Lower lobe of right lung (tissue), 2 donors: ENCODE results near the gene RBFA. TPM values are rescaled to one million over a fixed set of nuclear protein-coding genes. Genes with fewer than 3 reads are reported as not detected.
"Not testable (repeated sequence)": the region's sequence is repeated elsewhere in the genome, so short reads cannot be mapped to it uniquely, and the experiment has no call there.

Experiments
- ATAC-seq, 2 donors: fragments of 200-7000 bp; cut with Tn5 transposase; one replicate each; pipeline ENCODE4 v1.9.1; 2020 to 2022; ENCODE audit warnings: mild to moderate bottlenecking in 2 of 2, moderate library complexity in 2 of 2
- DNase-seq: peaks from one replicate; pipeline ENCODE4 v3.0.0-alpha.2; 2020
- H3K27ac ChIP-seq: fragments of 200-600 bp; one replicate; pipeline ENCODE4 v1.8.0; 2022
- H3K27me3 ChIP-seq: fragments of 200-600 bp; one replicate; pipeline ENCODE4 v1.8.0; 2022; ENCODE audit warnings: low read depth
- H3K36me3 ChIP-seq: fragments of 200-600 bp; one replicate; pipeline ENCODE4 v1.8.0; 2022; ENCODE audit warnings: mild to moderate bottlenecking
- H3K4me1 ChIP-seq: fragments of 200-600 bp; one replicate; pipeline ENCODE4 v1.8.0; 2022
- H3K4me3 ChIP-seq: fragments of 200-600 bp; one replicate; pipeline ENCODE4 v1.8.0; 2022; ENCODE audit warnings: mild to moderate bottlenecking
- H3K9me3 ChIP-seq: fragments of 200-600 bp; one replicate; pipeline ENCODE4 v1.8.0; 2022
- intact Hi-C: fragments of 100-400 bp; cut with DNase I; formaldehyde crosslinking; loops from one replicate; pipeline ENCODE4 v1.11.0; 2022
- total RNA-seq: library from RNA; stranded (reverse); fragmentation: NEBNext Ultra II Directional; extraction: Animal tissue kit (Norgen Biotek cat#: 25700); gene quantifications from one replicate; pipeline ENCODE4 v1.2.1, GENCODE V29; 2021
- TF ChIP-seq, protein P1 (sequence below): fragments of 200-600 bp; IDR thresholded peaks from one replicate; pipeline ENCODE4 v1.8.0; 2022; ENCODE audit warnings: antibody characterized with exemption, mild to moderate bottlenecking
- donor health status: DM: no; HTN: yes; CAD: no; lungs with severe emphysema.

RBFA gene
- total RNA-seq, 1 donor from 2014 or later = 14.8 TPM

DNA sequence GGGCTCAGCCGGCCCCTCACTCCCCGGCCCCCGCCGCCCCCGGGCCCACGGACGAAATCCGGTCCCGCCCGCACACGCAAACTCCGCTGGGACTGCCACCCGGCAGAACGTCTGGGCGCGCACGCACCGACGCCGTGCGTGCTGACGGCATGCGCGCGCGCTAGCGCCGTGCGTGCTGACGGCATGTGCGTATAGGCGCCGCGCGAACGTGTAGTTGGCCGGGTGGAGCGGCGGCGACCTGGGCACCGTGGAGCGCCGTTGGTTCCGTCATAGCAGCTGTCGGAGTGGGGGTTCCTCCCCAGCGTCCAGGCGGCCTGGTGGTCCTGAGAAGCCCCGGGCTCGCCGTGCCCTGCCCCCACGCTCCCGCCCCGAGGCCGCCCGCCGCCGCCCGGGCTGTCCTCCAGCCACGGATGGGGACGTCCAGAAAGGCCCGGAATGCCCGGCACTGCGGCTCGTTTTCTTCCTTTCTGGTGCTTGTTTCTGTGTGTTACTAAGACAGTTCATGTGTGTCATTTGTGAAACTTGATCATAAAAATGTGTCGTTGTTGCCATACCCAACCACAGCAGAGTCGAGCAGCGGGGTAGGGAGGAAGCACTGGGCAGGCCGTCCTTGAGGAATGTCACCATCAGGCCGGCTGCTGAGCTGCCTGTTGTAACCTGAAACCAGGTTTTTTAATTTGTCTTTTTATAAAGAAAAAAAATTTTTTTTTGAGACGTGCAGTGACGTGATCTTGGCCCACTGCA is 45.6 kb upstream of the RBFA start, which contains the start of gene TXNL4A:
TXNL4A (minus strand) TSS at position 113 of the 744 bp plus-strand sequence. CDS start 171 bp downstream, outside the sequence.
- DNase-seq (peak; percentile 94), ATAC-seq (peak; percentile 98 to 99)
- Histone ChIP-seq H3K4me1 (peaks cover 38% of the 10 kb centered on the region), H3K27me3 (no peaks in the 10 kb centered on the region), H3K9me3 (no peaks in the 10 kb centered on the region), H3K36me3 (peaks cover 14% of the 10 kb centered on the region), H3K4me3 (peak within 1 kb of the TSS; percentile 99), H3K27ac (peak within 1 kb of the TSS; percentile 98)
- intact Hi-C loops = no loop called here
- TF ChIP-seq, protein P1, sequence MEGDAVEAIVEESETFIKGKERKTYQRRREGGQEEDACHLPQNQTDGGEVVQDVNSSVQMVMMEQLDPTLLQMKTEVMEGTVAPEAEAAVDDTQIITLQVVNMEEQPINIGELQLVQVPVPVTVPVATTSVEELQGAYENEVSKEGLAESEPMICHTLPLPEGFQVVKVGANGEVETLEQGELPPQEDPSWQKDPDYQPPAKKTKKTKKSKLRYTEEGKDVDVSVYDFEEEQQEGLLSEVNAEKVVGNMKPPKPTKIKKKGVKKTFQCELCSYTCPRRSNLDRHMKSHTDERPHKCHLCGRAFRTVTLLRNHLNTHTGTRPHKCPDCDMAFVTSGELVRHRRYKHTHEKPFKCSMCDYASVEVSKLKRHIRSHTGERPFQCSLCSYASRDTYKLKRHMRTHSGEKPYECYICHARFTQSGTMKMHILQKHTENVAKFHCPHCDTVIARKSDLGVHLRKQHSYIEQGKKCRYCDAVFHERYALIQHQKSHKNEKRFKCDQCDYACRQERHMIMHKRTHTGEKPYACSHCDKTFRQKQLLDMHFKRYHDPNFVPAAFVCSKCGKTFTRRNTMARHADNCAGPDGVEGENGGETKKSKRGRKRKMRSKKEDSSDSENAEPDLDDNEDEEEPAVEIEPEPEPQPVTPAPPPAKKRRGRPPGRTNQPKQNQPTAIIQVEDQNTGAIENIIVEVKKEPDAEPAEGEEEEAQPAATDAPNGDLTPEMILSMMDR = no peak

DNA sequence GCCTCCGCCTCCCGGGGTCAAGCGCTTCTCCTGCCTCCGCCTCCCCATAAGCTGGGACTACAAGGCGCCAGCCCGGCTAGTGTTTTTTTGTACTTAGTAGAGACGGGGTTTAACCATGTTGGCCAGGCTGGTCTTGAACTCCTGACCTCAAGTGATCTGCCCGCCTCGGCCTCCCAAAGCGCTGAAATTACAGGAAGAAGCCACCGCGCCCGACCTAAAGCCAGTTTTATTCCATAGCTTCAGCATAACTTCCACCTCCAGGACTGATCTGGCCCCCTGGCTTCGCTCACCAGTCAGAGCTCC is 45.1 kb upstream of the RBFA start:
- Histone ChIP-seq H3K4me1 (peaks cover 35% of the 10 kb centered on the region), H3K9me3 (no peaks in the 10 kb centered on the region), H3K27ac (peak overlapping the region; percentile 98), H3K36me3 (peaks cover 14% of the 10 kb centered on the region), H3K27me3 (no peaks in the 10 kb centered on the region), H3K4me3 (peak overlapping the region; percentile 99)
- intact Hi-C loops = no loop called here
- DNase-seq = no peak
- peak; percentile 3 to 4 for ATAC-seq
- TF ChIP-seq, protein P1 = no peak

DNA sequence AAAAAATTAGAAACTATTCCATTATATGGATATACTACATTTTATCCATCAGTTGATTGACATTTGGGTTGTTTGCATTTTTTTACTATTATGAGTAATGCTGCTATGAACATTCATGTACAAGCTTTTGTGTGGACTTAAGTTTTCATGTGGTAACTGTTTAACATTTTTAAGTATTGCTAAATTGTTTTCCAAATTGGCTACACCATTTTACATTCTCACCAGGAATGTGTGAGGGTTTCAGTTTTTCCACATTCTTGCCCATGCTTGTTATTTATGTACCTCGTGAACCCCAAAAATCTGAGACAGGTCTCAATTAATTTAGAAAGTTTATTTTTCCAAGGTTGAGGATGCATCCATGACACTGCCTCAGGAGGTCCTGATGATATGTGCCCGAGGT is 42.7 kb upstream of the RBFA start:
- TF ChIP-seq, protein P1 = no peak
- Histone ChIP-seq H3K9me3 (no peaks in the 10 kb centered on the region), H3K27me3 (no peaks in the 10 kb centered on the region), H3K27ac (no peak overlapping the region), H3K4me3 (no peak overlapping the region), H3K4me1 (peaks cover 21% of the 10 kb centered on the region), H3K36me3 (no peaks in the 10 kb centered on the region)
- DNase-seq (no peak), ATAC-seq (no peak)
- intact Hi-C loops = no loop called here

GRCh38 chr18:79999701-80000100 is 34.5 kb upstream of the RBFA start:
- H3K4me3 ChIP-seq, H3K27me3 ChIP-seq, H3K27ac ChIP-seq, intact Hi-C loops, DNase-seq, H3K9me3 ChIP-seq, H3K4me1 ChIP-seq, ATAC-seq, H3K36me3 ChIP-seq: not testable (repeated sequence)

GRCh38 chr18:80000877-80001276 is 33.4 kb upstream of the RBFA start:
- H3K27me3 ChIP-seq = no peaks in the 10 kb centered on the region
- no peak for DNase-seq
- H3K4me3 ChIP-seq = no peak overlapping the region
- no peaks in the 10 kb centered on the region for H3K36me3 ChIP-seq
- intact Hi-C loops = no loop called here
- no peak overlapping the region for H3K27ac ChIP-seq
- ATAC-seq = no peak
- H3K9me3 ChIP-seq = peaks cover 7% of the 10 kb centered on the region
- TF ChIP-seq, protein P1 = no peak
- H3K4me1 ChIP-seq = no peaks in the 10 kb centered on the region

DNA sequence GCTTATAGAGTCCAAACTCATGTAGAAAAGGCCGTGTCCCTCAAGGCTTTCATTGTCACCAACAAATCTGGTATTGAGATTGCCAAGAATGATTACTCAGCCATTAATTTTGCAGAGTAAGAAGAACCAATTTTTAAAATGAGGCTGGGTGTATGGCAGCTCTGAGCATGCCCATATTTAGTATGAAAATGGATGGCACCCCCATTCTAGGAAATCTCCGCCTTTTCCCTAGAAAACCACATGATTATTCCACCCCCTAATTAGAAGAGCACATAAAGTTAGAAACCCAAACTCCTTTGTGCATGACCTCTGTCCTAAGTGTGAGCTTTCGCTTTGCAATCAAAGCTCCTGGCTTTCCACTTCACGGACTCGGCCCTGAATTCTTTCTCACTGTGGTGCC is 31.8 kb upstream of the RBFA start:
- H3K36me3 ChIP-seq = no peaks in the 10 kb centered on the region
- no peak for ATAC-seq
- no peak overlapping the region for H3K4me3 ChIP-seq
- H3K9me3 ChIP-seq = peaks cover 7% of the 10 kb centered on the region
- no peak overlapping the region for H3K27ac ChIP-seq
- TF ChIP-seq, protein P1 = no peak
- H3K27me3 ChIP-seq = no peaks in the 10 kb centered on the region
- intact Hi-C loops = no loop called here
- no peaks in the 10 kb centered on the region for H3K4me1 ChIP-seq
- DNase-seq = no peak
